SH-SY5Y (cell line): Measurements from ENCODE around the gene FAM83C.

Experiments
- GATA2 ChIP-seq: IDR thresholded peaks from 2 replicates; pipeline ENCODE4 v1.6.1; 2011; ENCODE audit warnings: mild to moderate bottlenecking, low read depth, low read length
- GATA3 ChIP-seq: IDR thresholded peaks from 2 replicates; pipeline ENCODE4 v1.6.1; 2011; ENCODE audit warnings: low read depth, mild to moderate bottlenecking, low read length, moderate library complexity

Gene FAM83C

GRCh38 chr20:35284267-35284991, 7.8 kb downstream of the FAM83C start, which contains the start of gene EIF6:
Gene EIF6, minus strand, starts transcription at chr20:35284772. Its CDS starts 285 bp downstream, at chr20:35284487.
- TF ChIP-seq GATA2 (no peak), GATA3 (no peak)

DNA sequence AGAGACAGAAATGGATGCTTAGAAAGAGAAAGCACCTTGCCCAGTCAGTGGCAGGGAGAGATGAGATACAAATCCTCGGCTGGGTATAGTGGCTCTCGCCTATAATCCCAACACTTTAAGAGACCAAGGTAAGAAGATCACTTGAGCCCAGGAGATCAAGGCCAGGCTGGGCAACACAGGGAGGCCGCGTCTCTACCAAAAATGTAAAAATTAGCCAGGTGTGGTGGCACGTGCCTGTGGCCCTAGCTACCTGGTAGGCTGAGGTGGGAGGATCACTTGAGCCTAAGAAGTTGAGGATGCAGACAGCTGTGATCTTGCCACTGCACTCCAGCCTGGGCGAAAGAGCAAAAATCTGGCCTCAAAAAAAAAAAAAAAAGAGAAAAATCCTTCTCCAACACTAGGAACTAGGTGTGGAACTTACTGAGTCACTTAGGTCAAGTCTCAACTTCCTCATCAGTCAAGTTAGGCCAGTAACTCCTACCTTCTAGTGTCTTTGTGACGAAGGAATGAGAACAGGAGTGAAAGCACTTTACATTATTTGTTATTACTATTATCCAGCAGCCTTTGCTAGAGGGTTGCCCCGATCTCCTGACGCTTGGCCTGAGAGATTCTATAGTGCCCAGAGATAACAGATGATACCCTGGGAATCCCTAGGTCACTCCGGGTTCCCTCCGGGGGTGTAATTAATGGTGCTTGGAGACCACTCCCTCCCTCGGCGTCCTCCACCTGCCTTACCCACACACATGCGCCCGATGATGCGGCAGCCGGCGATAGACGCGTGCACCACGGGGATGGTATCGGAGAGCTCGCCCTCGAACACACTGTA, 8.6 kb downstream of the FAM83C start:
- TF ChIP-seq GATA2 (no peak), GATA3 (no peak)

- TF ChIP-seq GATA2 (no peak), GATA3 (no peak)
Measured at GRCh38 chr20:35281506-35282101, 10.6 kb downstream of the FAM83C start.

- TF ChIP-seq GATA3 (no peak), GATA2 (no peak)
Measured at GRCh38 chr20:35280523-35280922, 11.7 kb downstream of the FAM83C start.

GRCh38 chr20:35279533-35280174, 12.6 kb downstream of the FAM83C start:
- TF ChIP-seq GATA3 (no peak), GATA2 (no peak)

GRCh38 chr20:35279040-35279439, 13.2 kb downstream of the FAM83C start:
- TF ChIP-seq GATA2 (no peak), GATA3 (no peak)

- TF ChIP-seq GATA3 (no peak), GATA2 (no peak)
Measured at GRCh38 chr20:35277531-35278395, 14.5 kb downstream of the FAM83C start, which contains the start of gene MMP24OS. Gene MMP24OS, minus strand, starts transcription at chr20:35278122. Its CDS starts 193 bp downstream, at chr20:35277929.

GRCh38 chr20:35277127-35277526, 15.1 kb downstream of the FAM83C start:
- TF ChIP-seq GATA2, result no peak
- no peak for TF ChIP-seq GATA3

- no peak for TF ChIP-seq GATA2
- no peak for TF ChIP-seq GATA3
Measured at GRCh38 chr20:35276408-35276807, 15.8 kb downstream of the FAM83C start.

DNA sequence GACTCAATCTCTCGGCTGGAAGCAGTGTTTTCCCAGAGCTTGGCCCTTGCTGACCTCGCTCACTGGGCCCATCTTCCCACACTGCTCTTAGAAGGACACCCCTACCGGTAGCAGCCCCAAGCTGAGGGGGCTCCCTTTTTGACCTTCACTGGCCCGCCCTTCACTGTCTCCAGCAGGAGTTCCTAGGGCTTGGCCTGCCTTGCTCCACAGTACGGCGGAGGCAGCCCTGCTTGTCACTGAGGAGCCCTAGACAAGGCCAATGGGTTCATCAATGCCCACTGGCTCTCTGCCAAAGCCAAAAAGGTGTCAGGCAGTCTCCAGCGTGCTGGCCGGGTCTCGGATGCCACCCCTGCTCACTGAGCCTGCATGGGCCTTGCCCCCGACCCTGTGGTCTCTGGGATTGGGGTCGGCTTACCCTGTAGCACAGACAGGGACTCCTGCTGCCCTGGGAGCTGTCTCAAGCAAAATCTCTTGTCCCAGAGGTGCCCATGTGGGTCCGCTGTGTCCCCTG, 16.4 kb downstream of the FAM83C start:
- no peak for TF ChIP-seq GATA2
- no peak for TF ChIP-seq GATA3

DNA sequence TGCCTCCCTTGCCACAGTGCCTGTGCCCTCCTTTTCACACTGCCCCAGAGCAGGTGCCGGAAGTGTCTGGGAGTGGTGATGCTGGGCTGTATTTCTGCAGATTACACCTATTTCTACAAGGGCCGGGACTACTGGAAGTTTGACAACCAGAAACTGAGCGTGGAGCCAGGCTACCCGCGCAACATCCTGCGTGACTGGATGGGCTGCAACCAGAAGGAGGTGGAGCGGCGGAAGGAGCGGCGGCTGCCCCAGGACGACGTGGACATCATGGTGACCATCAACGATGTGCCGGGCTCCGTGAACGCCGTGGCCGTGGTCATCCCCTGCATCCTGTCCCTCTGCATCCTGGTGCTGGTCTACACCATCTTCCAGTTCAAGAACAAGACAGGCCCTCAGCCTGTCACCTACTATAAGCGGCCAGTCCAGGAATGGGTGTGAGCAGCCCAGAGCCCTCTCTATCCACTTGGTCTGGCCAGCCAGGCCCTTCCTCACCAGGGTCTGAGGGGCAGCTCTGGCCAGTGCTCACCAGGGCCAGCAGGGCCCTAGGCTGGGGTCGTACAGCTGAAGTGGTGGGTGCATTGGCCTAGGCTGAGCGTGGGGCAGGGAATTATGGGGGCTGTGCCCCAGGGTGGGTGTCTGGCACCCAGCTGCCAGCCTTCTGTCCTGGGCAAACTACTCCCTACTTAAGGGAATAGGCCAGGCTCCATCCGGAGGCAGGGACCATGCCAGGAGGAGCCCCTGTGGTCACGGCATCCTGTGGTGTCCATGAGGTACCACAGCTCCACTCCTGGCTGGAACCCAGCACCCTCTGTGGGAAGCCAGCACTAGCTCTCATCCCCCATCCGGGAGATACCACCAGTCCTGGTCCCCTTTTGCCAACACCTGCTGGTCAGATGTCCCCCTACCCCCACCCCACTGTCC, 17.8 kb downstream of the FAM83C start:
- TF ChIP-seq GATA3, result no peak
- TF ChIP-seq GATA2, result no peak

DNA sequence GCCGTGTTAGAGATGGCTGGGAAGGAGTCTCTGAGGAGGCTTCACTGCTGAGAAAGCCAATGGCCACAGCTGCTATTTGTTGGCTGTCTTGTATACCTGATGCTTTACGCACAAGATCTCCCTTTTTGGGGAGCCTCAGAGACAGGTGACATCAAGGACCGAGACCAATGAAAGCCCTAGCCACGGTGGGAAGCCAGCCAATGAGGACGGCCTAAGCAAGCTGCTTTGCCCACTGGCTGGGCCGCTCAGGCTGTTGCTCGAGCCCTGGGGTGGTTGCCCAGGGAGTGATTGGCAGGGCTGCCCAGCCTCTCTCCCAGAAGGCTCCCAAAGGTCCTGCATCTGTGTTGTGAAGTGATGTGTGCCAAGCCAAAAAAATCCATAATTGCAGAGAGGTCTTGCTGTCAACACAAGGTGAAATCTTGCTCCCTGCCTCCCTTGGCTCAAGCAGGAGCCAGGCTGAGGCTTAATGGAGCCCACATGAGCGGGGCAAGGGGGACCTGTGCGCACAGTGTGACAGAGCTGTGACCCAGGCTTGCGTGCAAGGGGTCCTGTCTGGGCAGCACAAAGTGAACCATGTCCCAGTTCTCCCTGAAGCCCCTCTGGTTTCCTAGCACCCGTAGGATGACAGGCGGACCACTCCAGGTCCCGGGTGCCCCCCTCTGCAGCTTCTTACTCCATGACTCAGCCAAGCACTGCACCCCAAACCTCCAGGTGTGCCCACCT, 18.6 kb downstream of the FAM83C start:
- TF ChIP-seq GATA3, result no peak
- no peak for TF ChIP-seq GATA2
